ENCODE data around the gene PARVA.

- TF ChIP-seq POLR2AphosphoS5 (IDR thresholded peaks at IDR 0.05; ENCODE audit: low read depth, low read length) (no peak), TAF1 (IDR thresholded peaks at IDR 0.05; ENCODE audit: borderline replicate concordance, insufficient read depth, low read length) (no peak), SIN3A (IDR thresholded peaks at IDR 0.05; ENCODE audit: borderline replicate concordance, insufficient read depth, low read length) (no peak)
Observed at GRCh38 chr11:12460466-12460865, 83.1 kb downstream of the PARVA start.
